Activated gamma-delta T cell treated with Interleukin-2 at 50 U/mL for 16 hours (primary cell): Measurements from ENCODE around the gene LMBRD2.

ENCODE experiments used
- DNase-seq: peaks from one replicate; pipeline ENCODE4 v3.0.0-alpha.2; 2020

Gene LMBRD2

DNA sequence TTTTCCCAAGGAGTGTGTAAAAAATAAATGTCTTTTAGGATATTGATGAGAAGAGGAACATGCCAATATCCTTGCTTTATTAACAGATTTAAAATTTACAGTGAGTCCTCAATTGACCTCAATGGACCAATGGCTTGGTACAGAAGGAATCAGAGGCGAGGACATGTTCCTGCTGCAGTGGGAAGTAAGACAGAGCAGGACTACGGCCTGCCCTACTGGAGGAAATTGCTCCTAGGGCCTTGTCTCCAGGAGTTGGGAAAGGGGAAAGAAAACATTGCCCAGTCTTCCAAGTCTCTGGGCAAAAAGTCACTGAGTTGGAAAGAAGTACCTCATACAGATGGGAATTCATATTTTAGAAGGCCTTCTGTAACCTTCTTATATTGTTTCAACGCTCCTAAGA, 51.9 kb downstream of the LMBRD2 start:
- no peak for DNase-seq

GRCh38 chr5:36096486-36096885, 55.2 kb downstream of the LMBRD2 start:
- DNase-seq = no peak

DNA sequence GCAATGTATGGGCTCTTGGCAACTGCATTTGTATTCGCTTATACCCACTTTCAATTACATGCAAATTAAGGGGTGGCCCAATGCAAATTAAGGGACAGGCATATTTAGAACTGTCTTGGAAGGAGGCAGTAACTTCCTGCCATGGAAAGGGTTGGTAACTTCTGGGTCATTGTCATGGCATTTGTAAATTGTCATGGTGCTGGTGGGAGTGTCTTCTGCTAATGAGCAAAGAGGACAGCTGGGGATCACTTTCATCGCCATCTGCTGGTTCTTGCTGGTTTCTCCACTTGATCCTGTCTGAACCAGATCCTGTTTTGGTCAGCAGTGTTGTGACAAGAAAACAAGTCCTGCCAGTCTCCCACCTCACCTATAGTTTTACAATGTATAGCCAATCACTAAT, 61.7 kb downstream of the LMBRD2 start:
- no peak for DNase-seq

DNA sequence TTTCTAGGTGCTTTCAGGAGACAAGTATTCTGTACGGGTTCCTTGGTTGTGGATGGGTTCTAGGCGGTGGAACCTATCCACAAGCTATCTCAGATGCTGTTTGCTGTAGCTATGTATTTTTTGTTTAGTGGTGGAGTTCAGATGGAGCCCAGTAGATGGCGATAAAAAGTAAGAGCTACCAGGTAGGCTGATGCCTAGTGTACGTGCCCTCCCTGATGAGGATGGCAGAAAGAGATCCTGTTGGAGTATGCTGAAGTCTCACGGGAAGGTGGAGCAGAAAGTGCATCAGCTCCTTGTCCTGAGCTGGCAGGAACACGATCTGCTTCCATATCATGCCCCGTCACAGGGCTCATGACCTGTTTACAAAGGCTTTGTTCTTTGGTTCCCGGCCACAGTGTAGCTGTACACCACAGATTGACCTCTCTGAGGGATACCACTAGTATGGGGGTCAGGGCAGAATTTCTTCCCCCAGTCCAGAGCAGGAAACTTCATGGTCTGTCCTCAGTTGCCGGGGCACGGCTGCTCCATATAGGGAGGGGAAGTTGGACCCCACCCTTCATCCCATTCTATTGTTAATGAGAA, 72.4 kb downstream of the LMBRD2 start:
- DNase-seq = no peak

GRCh38 chr5:36078430-36078829, 73.3 kb downstream of the LMBRD2 start:
- no peak for DNase-seq

GRCh38 chr5:36073595-36074216, 78.0 kb downstream of the LMBRD2 start:
- DNase-seq = no peak

- DNase-seq = no peak
Measured at GRCh38 chr5:36070687-36071571, 80.8 kb downstream of the LMBRD2 start.

- DNase-seq = no peak
Measured at GRCh38 chr5:36068751-36069281, 82.9 kb downstream of the LMBRD2 start.

- no peak for DNase-seq
Measured at GRCh38 chr5:36066540-36067210, 85.0 kb downstream of the LMBRD2 start, which contains the start of gene UGT3A2. TSS of gene UGT3A2 (minus strand) at chr5:36066882. CDS start at chr5:36066789, 93 bp downstream.

DNA sequence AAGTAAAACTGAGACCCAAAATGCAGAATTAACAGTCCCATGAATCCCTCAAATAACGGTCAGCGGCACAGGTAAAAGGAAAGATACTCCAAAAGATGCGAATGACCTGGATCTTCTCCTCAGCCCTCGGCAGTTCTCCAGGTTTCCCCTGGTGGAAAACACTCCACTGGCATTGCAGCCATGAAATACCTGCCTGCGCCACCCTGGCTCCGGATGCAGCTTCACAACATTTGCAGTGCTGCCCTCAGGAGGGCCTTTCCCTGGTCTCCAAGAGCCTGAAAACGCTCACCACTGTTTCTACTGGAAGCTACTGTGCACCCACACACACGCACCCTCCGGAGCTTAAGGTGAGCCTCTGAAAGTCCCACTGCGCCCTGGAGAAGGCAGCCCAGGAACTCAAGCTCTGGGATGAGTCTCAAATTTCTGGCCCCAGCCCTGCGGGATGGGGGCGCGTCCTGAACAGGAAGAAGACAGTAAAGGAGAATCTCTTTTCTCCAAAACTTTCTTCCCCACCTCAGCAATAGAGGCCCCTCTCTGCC, 85.6 kb downstream of the LMBRD2 start:
- no peak for DNase-seq

GRCh38 chr5:36060420-36060887, 91.2 kb downstream of the LMBRD2 start:
- DNase-seq = no peak

- DNase-seq = no peak
Measured at GRCh38 chr5:36059571-36060419, 91.9 kb downstream of the LMBRD2 start.

DNA sequence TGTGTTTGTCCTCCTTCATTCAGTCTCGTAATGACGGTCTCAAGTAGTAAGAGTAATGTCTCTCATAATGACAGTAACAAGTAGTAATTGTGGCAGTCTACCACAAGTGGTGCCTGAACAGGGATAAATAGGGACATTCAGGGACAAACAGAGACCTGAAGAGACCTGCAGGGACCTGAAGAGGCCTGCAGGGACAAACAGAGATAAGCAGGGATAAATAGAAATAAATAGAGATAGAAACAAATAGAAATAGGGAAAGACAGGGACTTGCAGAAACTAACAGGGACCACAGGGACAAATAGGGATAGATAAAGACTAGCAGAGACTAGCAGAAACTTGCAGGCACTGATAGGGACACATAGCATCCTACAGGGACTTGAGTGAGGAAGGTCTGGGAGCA, 92.9 kb downstream of the LMBRD2 start:
- no peak for DNase-seq

- no peak for DNase-seq
Measured at GRCh38 chr5:36057386-36057785, 94.3 kb downstream of the LMBRD2 start.

GRCh38 chr5:36056422-36056821, 95.3 kb downstream of the LMBRD2 start:
- DNase-seq = no peak

DNA sequence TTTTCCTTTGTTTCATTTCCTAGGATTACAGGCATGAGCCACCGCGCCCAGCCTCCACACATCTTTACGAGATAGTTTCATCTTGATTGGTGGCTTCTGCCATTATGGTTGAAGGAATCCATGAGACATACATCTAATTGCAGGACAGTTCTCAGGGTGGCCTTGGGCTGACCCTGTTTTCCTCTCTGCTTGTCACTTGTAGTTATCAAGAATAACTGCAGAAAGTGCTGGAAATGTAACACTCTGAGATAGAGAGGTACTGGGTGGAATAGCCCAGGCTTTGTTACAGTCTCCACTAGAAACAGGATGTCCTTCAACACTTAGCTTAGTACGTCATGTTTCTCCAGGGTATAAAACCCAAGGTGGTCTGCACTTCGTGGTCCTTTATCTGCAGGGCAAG, 95.7 kb downstream of the LMBRD2 start:
- no peak for DNase-seq

DNA sequence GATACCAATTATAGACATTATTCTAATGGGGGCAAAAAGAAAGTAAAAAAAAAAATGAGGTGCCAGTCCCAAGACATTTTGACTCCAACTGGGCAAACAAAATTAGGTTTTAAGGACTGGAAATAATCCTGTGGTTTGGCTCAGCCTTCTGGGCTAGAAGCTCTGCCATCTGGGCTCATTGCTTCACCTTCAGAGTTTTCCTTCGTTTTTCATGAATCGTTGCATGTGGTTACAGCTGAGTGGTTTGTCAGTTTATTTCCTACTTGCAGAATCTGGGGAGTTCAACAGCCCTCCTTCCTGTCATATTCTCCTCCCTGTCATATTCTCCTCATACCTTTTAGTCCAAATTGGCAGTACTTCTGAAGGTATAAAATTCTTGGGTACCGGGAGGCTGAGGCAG, 97.0 kb downstream of the LMBRD2 start:
- DNase-seq = no peak

DNA sequence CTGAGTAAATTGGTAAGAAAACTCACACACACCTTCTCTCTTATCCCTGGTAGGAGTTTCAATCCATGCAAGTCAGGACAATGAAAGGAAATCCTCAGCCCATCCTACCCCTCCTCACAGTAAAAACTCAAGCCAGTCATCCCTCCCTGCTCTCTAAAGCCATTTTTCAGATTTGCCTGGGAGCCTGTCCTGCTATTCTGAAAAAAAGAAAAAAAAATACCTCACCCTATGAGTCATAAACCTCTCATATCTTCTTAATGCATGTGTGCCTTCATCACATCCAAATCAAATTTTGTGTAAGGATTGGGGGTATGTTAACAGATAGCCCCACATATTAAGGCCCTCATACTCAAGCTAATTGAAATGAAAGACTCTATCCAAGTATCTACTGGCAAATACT, 99.1 kb downstream of the LMBRD2 start:
- no peak for DNase-seq

- no peak for DNase-seq
Measured at GRCh38 chr5:36049949-36050348, 101.7 kb downstream of the LMBRD2 start.
